Pericardium fibroblast (primary cell): Measurements from ENCODE around the gene METTL13. TPM values are rescaled to one million over a fixed set of nuclear protein-coding genes. Genes with fewer than 3 reads are reported as not detected.

Source experiments
- total RNA-seq: library from RNA; depleted of rRNA; stranded (reverse); fragments of >200 nt; gene quantifications from 2 replicates; pipeline ENCODE4 v1.2.3, GENCODE V29; 2015

Gene METTL13, protein sequence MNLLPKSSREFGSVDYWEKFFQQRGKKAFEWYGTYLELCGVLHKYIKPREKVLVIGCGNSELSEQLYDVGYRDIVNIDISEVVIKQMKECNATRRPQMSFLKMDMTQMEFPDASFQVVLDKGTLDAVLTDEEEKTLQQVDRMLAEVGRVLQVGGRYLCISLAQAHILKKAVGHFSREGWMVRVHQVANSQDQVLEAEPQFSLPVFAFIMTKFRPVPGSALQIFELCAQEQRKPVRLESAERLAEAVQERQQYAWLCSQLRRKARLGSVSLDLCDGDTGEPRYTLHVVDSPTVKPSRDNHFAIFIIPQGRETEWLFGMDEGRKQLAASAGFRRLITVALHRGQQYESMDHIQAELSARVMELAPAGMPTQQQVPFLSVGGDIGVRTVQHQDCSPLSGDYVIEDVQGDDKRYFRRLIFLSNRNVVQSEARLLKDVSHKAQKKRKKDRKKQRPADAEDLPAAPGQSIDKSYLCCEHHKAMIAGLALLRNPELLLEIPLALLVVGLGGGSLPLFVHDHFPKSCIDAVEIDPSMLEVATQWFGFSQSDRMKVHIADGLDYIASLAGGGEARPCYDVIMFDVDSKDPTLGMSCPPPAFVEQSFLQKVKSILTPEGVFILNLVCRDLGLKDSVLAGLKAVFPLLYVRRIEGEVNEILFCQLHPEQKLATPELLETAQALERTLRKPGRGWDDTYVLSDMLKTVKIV
- 16.9 and 20.5 TPM in 2 replicates for total RNA-seq

DNA sequence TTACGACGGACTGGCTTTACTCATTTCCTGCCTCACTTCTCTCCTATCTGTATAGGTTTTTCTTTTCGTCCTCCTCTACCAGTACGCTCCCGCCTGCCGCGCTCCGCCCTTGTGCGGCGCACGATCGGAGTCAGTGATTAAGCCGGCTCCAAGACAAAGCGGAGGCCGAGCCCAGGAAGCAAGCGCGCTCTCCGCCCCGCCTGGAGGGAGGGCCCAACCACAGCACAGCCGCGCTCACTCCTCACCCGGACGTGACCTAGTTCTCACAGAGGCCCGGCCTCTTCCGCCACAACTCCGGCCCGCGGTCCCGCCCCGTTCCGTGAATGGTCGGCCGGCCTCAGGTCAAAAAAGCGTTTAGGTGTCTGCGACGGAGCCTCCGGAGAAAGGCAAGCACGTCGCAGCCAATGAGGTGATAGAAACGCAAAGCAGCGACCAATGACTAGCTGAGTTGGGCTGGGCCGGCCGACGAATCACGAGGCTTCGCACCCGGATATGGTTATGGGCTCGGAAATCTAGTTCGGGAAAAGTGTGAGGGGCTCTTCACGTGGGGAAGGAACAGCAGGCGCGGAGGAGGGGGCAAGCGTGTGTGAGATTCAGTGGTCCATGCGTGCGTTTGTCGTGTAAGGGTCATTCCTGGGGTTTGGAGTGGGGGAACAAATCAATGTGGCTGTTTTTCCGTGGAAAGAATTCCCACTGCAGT lies at the start of gene METTL13:
TSS of gene METTL13 (plus strand) at position 485 of the 700 bp plus-strand sequence. CDS start 308 bp downstream, outside the sequence.

DNA sequence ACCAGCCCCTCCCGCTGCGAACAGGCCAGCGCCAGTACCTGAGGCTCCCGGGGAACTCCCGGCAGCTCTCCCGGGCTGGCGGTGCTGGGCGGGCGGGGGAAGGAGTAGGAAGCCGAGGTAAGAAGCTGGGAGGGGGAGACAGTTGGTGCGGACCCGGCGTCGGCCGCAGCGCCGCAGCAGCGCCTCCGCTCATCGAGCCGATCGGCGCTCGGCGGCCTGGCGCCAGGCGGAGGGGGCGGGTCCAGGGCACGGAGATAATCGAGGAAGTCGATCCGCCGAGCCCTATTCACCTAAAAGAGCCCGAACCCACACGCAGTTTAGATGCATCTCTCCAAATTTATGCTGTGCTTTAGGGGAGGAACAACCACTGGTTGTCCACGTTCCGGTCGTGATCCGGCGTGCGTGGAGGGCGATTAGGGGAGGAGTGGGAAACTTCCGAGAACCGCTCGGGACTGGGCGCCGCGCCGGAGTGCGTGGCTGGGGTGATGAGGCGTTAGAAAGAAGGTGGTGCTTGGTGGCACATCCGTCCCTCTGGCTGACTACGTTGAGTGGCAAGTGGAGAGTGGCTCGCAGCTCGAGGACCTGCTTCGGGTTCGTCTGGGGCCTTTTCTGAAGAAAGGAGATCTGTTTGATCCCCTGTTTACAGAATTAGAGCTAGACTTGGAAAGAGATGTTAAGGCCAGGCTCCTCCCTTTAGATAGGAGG lies 39.4 kb upstream of the METTL13 start, which contains the start of gene VAMP4:
TSS of gene VAMP4 (minus strand) at position 194 of the 705 bp plus-strand sequence. CDS start 3,651 bp downstream, outside the sequence.

GRCh38 chr1:171841050-171841910 lies 59.8 kb downstream of the METTL13 start, which contains the start of gene DNM3:
TSS of gene DNM3 (plus strand) at chr1:171841498. CDS start at chr1:171841657, 159 bp downstream.

Other genes starting within 250 kb of the METTL13 start
- not detected in 2 replicates for gene MYOCOS, start 159.4 kb upstream of the METTL13 start, total RNA-seq
- 0.82 TPM in 1 of 2 replicates, not detected in the other for gene MYOC, start 129.0 kb upstream of the METTL13 start, total RNA-seq
- gene VAMP4, start 39.6 kb upstream of the METTL13 start, total RNA-seq: 4.8 and 6.7 TPM in 2 replicates
- gene DNM3, start 59.8 kb downstream of the METTL13 start, total RNA-seq: under 0.01 and 0.43 TPM in 2 replicates